GOT3 (cell line): ENCODE results near the gene CEP85L.

Experiments
- DNase-seq: peaks from one replicate; lab custom pipeline; 2025; ENCODE audit warnings: mixed read lengths; lab: John Stamatoyannopoulos, UW

The CEP85L gene

GRCh38 chr6:118620202-118620601 lies 31.2 kb downstream of the CEP85L start:
- no peak for DNase-seq

GRCh38 chr6:118618676-118619377 lies 32.6 kb downstream of the CEP85L start:
- DNase-seq, result no peak

GRCh38 chr6:118617417-118617816 lies 34.0 kb downstream of the CEP85L start:
- DNase-seq, result no peak

- no peak for DNase-seq
These were observed 40.1 kb downstream of the CEP85L start for GRCh38 chr6:118611334-118611733.

GRCh38 chr6:118606858-118607257 lies 44.5 kb downstream of the CEP85L start:
- no peak for DNase-seq

- no peak for DNase-seq
These were observed 45.1 kb downstream of the CEP85L start for GRCh38 chr6:118606268-118606667.

GRCh38 chr6:118603372-118603771 lies 48.0 kb downstream of the CEP85L start:
- no peak for DNase-seq

GRCh38 chr6:118602300-118602699 lies 49.1 kb downstream of the CEP85L start:
- DNase-seq, result no peak

GRCh38 chr6:118598324-118598723 lies 53.1 kb downstream of the CEP85L start:
- DNase-seq, result no peak

- DNase-seq, result no peak
These were observed 53.8 kb downstream of the CEP85L start for GRCh38 chr6:118597636-118598035.

GRCh38 chr6:118596774-118597320 lies 54.5 kb downstream of the CEP85L start:
- DNase-seq, result no peak

- DNase-seq, result no peak
These were observed 56.5 kb downstream of the CEP85L start for GRCh38 chr6:118594877-118595276.

GRCh38 chr6:118591897-118592296 lies 59.5 kb downstream of the CEP85L start:
- DNase-seq, result no peak

- DNase-seq, result no peak
These were observed 61.6 kb downstream of the CEP85L start for GRCh38 chr6:118589649-118590365.

GRCh38 chr6:118589186-118589585 lies 62.2 kb downstream of the CEP85L start:
- no peak for DNase-seq

GRCh38 chr6:118588626-118589025 lies 62.8 kb downstream of the CEP85L start:
- no peak for DNase-seq

GRCh38 chr6:118586746-118587485 lies 64.5 kb downstream of the CEP85L start:
- no peak for DNase-seq

GRCh38 chr6:118584911-118585310 lies 66.5 kb downstream of the CEP85L start:
- DNase-seq, result no peak

GRCh38 chr6:118581489-118581959 lies 69.9 kb downstream of the CEP85L start:
- no peak for DNase-seq

GRCh38 chr6:118580585-118581419 lies 70.6 kb downstream of the CEP85L start:
- DNase-seq, result no peak

- DNase-seq, result no peak
These were observed 71.6 kb downstream of the CEP85L start for GRCh38 chr6:118579786-118580185.

- DNase-seq, result no peak
These were observed 72.8 kb downstream of the CEP85L start for GRCh38 chr6:118578617-118579016.
